Measurements from ENCODE around the gene LYPLA2.

The LYPLA2 gene

DNA sequence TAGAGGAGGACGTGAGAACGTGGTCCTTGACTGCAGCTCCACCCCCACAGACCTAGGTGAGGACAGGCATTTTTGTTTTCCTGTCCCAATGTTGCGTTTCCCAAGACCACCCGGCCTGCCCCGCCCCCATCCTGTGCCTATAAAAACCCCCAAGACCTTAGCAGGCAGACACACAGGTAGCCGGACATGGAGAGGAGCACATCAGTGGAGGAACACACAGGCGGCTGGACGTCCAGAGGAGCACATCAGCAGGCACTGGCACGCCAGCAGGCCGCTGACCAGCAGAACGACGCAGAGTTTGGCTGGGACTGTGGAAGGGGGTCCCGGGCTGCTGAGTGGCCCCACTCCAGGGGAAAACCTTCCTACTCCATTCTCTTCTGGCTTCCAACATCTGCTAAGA, 47.0 kb downstream of the LYPLA2 start:
- no peak for DNase-seq (ENCODE audit: low spot score)

DNA sequence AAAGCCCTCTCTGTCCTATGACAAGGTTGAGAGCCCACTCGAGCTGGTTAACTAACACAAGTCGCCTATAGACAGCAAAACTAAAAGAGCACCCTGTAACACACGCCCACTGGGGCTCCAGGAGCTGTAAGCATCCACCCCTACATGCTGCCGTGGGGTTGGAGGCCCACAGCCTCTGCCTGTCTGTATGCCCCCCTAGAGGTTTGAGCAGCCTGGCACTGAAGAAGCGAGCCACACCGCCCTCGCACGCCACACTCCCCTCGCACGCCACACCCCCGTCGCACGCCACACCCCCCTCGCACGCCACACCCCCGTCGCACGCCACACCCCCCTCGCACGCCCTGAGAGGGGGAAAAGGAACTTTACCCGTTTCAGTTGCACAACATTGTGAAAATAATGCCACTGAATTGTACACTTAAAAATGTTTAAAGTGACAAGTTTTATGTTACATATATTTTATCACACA, 47.5 kb downstream of the LYPLA2 start:
- DNase-seq (ENCODE audit: low spot score), result peak; percentile 75

DNA sequence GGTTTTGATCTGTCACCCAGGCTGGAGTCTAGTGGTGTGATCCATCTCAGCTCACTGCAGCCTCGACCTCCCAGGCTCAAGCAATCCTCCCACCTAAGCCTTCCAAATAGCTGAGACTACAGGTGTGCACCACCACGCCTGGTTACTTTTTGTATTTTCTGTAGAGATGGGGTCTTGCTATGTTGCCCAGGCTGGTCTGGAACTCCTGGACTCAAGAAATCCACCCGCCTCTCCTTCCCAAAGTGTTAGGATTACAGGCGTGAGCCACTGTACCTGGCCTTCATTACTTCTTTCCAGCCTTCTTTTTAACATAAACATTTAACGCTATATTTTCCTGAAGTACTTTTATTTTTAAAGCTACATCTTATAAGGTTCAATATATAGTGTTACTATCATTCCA, 52.7 kb downstream of the LYPLA2 start:
- no peak for DNase-seq (ENCODE audit: low spot score)

Measured in D341Med (cell line).